ENCODE measurements around the gene DYNLRB2. TPM values are rescaled to one million over a fixed set of nuclear protein-coding genes. Genes with fewer than 3 reads are reported as not detected.

DYNLRB2 gene
- total RNA-seq, 4 donors from 2014 or later = not detected

- Histone ChIP-seq H3K4me3 (no peak overlapping the region), H3K27me3 (no peaks in the 10 kb centered on the region), H3K27ac (no peak overlapping the region), H3K36me3 (no peaks in the 10 kb centered on the region), H3K4me1 (no peaks in the 10 kb centered on the region), H3K9me3 (no peaks in the 10 kb centered on the region)
- TF ChIP-seq POLR2A (IDR thresholded peaks at IDR 0.05) (no peak), CTCF (IDR thresholded peaks at IDR 0.05) (no peak)
- no peak for DNase-seq
Observed at GRCh38 chr16:80596507-80597207, 55.9 kb downstream of the DYNLRB2 start.

- no peak overlapping the region for H3K4me3 ChIP-seq
- TF ChIP-seq POLR2A (IDR thresholded peaks at IDR 0.05) (no peak), CTCF (IDR thresholded peaks at IDR 0.05) (no peak)
- no peak overlapping the region for H3K27ac ChIP-seq
- no peak for DNase-seq
- H3K36me3 ChIP-seq = no peaks in the 10 kb centered on the region
- H3K27me3 ChIP-seq = no peaks in the 10 kb centered on the region
- H3K4me1 ChIP-seq = no peaks in the 10 kb centered on the region
- no peaks in the 10 kb centered on the region for H3K9me3 ChIP-seq
Observed at GRCh38 chr16:80599466-80599865, 58.7 kb downstream of the DYNLRB2 start.
